PC-3 (cell line): ENCODE measurements around the gene ITSN1. TPM values are rescaled to one million over a fixed set of nuclear protein-coding genes. Genes with fewer than 3 reads are reported as not detected.

ENCODE experiments used
- ATAC-seq: fragments of 200-7000 bp; cut with Tn5 transposase; 2 replicates; pipeline ENCODE4 v1.9.1; 2020; ENCODE audit warnings: mild to moderate bottlenecking, moderate library complexity
- BruUV-seq: library from RNA; stranded (reverse); fragments of 400-500 nt; replicated peaks from 2 replicates; lab custom pipeline; 2021; lab: Mats Ljungman, UMichigan
- CTCF ChIA-PET: fragments of 300-600 bp; sonication (Branson Sonifier 250); formaldehyde crosslinking; loops from one replicate; lab custom pipeline; 2022; ENCODE audit warnings: antibody characterized with exemption; lab: Charles Lee
- POLR2A ChIA-PET: fragments of 300-600 bp; sonication (Branson Sonifier 250); formaldehyde crosslinking; loops from one replicate; lab custom pipeline; 2022; ENCODE audit warnings: antibody characterized with exemption; ENCODE audit not compliant: unreplicated experiment; lab: Charles Lee
- DNase-seq: peaks from one replicate; pipeline ENCODE4 v3.0.0-alpha.2; 2015
- H2AFZ ChIP-seq: fragments of 300-600 bp; sonication (generic); 2 replicates; pipeline ENCODE4 v1.6.0; 2016; ENCODE audit warnings: antibody characterized with exemption, low read length
- H3F3A ChIP-seq: fragments of 300-600 bp; sonication (generic); one replicate; pipeline ENCODE4 v1.6.0; 2017; ENCODE audit warnings: antibody characterized with exemption, low read length, control low read depth, mild to moderate bottlenecking; ENCODE audit not compliant: unreplicated experiment
- H3K27ac ChIP-seq: fragments of 300-600 bp; sonication (generic); 2 replicates; pipeline ENCODE4 v1.5.1; 2016; ENCODE audit warnings: mild to moderate bottlenecking, low read length
- H3K27me3 ChIP-seq: fragments of 300-600 bp; sonication (generic); 2 replicates; pipeline ENCODE4 v1.6.1; 2016; ENCODE audit warnings: low read length, mixed read lengths
- H3K36me3 ChIP-seq: fragments of 300-600 bp; sonication (generic); 2 replicates; pipeline ENCODE4 v1.6.1; 2016; ENCODE audit warnings: low read depth, mixed run types, low read length, mixed read lengths
- H3K4me1 ChIP-seq: fragments of 300-600 bp; sonication (generic); 2 replicates; pipeline ENCODE4 v1.5.1; 2016; ENCODE audit warnings: low read length; ENCODE audit not compliant: insufficient read depth
- H3K4me2 ChIP-seq: fragments of 300-600 bp; sonication (generic); 2 replicates; pipeline ENCODE4 v1.6.0; 2016; ENCODE audit warnings: low read length
- H3K4me3 ChIP-seq: fragments of 300-600 bp; sonication (generic); 2 replicates; pipeline ENCODE4 v1.5.1; 2016; ENCODE audit warnings: mild to moderate bottlenecking, low read length, mixed read lengths
- H3K79me2 ChIP-seq: fragments of 300-600 bp; sonication (generic); 2 replicates; pipeline ENCODE4 v1.6.1; 2017; ENCODE audit warnings: low read length, mixed read lengths
- H3K9ac ChIP-seq: fragments of 300-600 bp; sonication (generic); 2 replicates; pipeline ENCODE4 v1.6.0; 2016; ENCODE audit warnings: mild to moderate bottlenecking, low read length
- H3K9me2 ChIP-seq: fragments of 300-600 bp; sonication (generic); replicated peaks from 2 replicates; pipeline ENCODE4 v1.6.1; 2016; ENCODE audit warnings: mixed run types, low read length, mixed read lengths
- H3K9me3 ChIP-seq: fragments of 300-600 bp; sonication (generic); 2 replicates; pipeline ENCODE4 v1.6.1; 2016; ENCODE audit warnings: low read length, mixed read lengths
- H4K20me1 ChIP-seq: fragments of 300-600 bp; sonication (generic); 2 replicates; pipeline ENCODE4 v1.6.1; 2016; ENCODE audit warnings: low read length, mixed read lengths
- EZH2 ChIP-seq: fragments of 300-600 bp; sonication (generic); IDR thresholded peaks from one replicate; pipeline ENCODE4 v1.6.1; 2017; ENCODE audit warnings: antibody characterized with exemption, mild to moderate bottlenecking, low read length; ENCODE audit not compliant: unreplicated experiment
- EZH2phosphoT487 ChIP-seq: fragments of 300-600 bp; sonication (generic); IDR thresholded peaks from 2 replicates; pipeline ENCODE4 v1.6.1; 2018; ENCODE audit warnings: mild to moderate bottlenecking, antibody characterized with exemption, low read length, borderline replicate concordance
- intact Hi-C: fragments of 100-400 bp; cut with micrococcal nuclease; formaldehyde crosslinking; loops from 2 replicates; pipeline ENCODE4 v1.9.0; 2023
- total RNA-seq: library from RNA; depleted of rRNA; stranded (reverse); fragments of >200 nt; gene quantifications from 2 replicates; pipeline ENCODE4 v1.2.3, GENCODE V29; 2014
- TF ChIP-seq, protein P1 (sequence below): fragments of 300-600 bp; sonication (generic); conservative IDR thresholded peaks from 2 replicates; pipeline ENCODE4 v1.5.1; 2017; ENCODE audit warnings: antibody characterized with exemption, low read depth, mild to moderate bottlenecking, low read length

The ITSN1 gene
- total RNA-seq, 1 experiment from 2014 or later: 45.6 TPM

DNA sequence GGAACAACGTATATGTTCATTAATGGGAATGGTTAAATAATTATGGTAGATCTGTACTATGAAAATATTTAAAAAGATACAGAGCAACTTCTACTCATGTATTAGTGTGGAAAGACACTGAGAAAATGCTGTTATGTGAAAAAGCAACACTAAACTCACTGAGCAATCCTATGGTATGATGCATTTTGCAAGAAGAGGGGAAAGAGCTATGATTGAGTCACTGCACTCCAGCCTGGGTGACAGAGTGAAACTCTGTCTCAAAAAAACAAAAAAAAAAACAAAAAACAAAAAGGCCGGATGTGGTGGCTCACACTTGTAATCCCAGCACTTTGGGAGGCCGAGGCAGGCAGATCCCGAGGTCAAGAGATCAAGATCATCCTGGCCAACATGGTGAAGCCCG is 228.9 kb downstream of the ITSN1 start:
- no peak for ATAC-seq
- DNase-seq: no peak

GRCh38 chr21:33872881-33873515 is 230.7 kb downstream of the ITSN1 start:
- TF ChIP-seq EZH2phosphoT487 (no peak), EZH2 (no peak)
- TF ChIP-seq, protein P1, sequence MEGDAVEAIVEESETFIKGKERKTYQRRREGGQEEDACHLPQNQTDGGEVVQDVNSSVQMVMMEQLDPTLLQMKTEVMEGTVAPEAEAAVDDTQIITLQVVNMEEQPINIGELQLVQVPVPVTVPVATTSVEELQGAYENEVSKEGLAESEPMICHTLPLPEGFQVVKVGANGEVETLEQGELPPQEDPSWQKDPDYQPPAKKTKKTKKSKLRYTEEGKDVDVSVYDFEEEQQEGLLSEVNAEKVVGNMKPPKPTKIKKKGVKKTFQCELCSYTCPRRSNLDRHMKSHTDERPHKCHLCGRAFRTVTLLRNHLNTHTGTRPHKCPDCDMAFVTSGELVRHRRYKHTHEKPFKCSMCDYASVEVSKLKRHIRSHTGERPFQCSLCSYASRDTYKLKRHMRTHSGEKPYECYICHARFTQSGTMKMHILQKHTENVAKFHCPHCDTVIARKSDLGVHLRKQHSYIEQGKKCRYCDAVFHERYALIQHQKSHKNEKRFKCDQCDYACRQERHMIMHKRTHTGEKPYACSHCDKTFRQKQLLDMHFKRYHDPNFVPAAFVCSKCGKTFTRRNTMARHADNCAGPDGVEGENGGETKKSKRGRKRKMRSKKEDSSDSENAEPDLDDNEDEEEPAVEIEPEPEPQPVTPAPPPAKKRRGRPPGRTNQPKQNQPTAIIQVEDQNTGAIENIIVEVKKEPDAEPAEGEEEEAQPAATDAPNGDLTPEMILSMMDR: no peak
- Histone ChIP-seq H3K36me3 (no peaks in the 10 kb centered on the region), H4K20me1 (no peaks in the 10 kb centered on the region), H3K4me1 (no peaks in the 10 kb centered on the region), H3K9me2 (no peaks in the 10 kb centered on the region), H3F3A (no peaks in the 10 kb centered on the region), H3K4me3 (no peak overlapping the region), H3K4me2 (no peak overlapping the region), H3K27ac (no peak overlapping the region), H3K9me3 (no peaks in the 10 kb centered on the region), H2AFZ (no peak overlapping the region), H3K79me2 (no peaks in the 10 kb centered on the region), H3K9ac (no peak overlapping the region), H3K27me3 (no peaks in the 10 kb centered on the region)
- DNase-seq: no peak
- ATAC-seq: no peak
- intact Hi-C loops: no loop called here
- ChIA-PET CTCF (no interaction called here), POLR2A (no interaction called here)
- BruUV-seq: no TSS peak

More for the DNA sequence above, 228.9 kb downstream of the ITSN1 start:
- Histone ChIP-seq H3K79me2 (no peaks in the 10 kb centered on the region), H4K20me1 (no peaks in the 10 kb centered on the region), H3F3A (no peaks in the 10 kb centered on the region), H3K36me3 (no peaks in the 10 kb centered on the region), H3K9ac (no peak overlapping the region), H2AFZ (no peak overlapping the region), H3K9me3 (no peaks in the 10 kb centered on the region), H3K9me2 (no peaks in the 10 kb centered on the region), H3K4me2 (no peak overlapping the region), H3K4me3 (no peak overlapping the region), H3K4me1 (no peaks in the 10 kb centered on the region), H3K27ac (no peak overlapping the region), H3K27me3 (no peaks in the 10 kb centered on the region)
- CTCF ChIA-PET: no interaction called here
- BruUV-seq: no TSS peak
- intact Hi-C loops: no loop called here
- TF ChIP-seq EZH2 (no peak), EZH2phosphoT487 (no peak)
- TF ChIP-seq, protein P1: no peak
- POLR2A ChIA-PET: no interaction called here

DNA sequence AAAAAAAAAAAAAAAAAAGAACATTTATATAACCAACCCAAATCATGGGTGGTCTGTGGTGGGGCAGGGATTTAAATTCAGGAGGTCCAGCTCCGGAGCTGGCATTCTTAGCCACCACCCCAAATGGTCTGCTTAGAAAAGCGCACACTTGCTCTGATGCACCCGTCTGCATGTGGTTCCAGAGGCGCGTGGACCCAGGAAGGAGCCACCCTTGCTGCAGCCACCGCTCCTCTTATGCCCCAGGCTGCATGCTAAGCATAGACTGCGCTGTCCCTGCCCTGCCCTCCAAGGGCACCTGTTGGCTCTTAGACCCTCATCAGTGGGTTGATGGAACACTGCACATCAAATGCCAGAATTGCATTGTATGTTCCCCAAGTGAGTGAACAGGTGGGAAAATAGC is 231.9 kb downstream of the ITSN1 start:
- Histone ChIP-seq H3K4me3 (no peak overlapping the region), H3K9me3 (no peaks in the 10 kb centered on the region), H3K9ac (no peak overlapping the region), H3K4me1 (no peaks in the 10 kb centered on the region), H3K27me3 (no peaks in the 10 kb centered on the region), H3F3A (no peaks in the 10 kb centered on the region), H3K27ac (no peak overlapping the region), H3K9me2 (no peaks in the 10 kb centered on the region), H3K79me2 (no peaks in the 10 kb centered on the region), H4K20me1 (no peaks in the 10 kb centered on the region), H3K4me2 (no peak overlapping the region), H3K36me3 (no peaks in the 10 kb centered on the region), H2AFZ (no peak overlapping the region)
- DNase-seq: no peak
- TF ChIP-seq, protein P1: no peak
- TF ChIP-seq EZH2 (no peak), EZH2phosphoT487 (no peak)
- no TSS peak for BruUV-seq
- ChIA-PET POLR2A (no interaction called here), CTCF (no interaction called here)
- no peak for ATAC-seq
- intact Hi-C loops: no loop called here
